Measurements from ENCODE around the gene SERPINA1.

DNA sequence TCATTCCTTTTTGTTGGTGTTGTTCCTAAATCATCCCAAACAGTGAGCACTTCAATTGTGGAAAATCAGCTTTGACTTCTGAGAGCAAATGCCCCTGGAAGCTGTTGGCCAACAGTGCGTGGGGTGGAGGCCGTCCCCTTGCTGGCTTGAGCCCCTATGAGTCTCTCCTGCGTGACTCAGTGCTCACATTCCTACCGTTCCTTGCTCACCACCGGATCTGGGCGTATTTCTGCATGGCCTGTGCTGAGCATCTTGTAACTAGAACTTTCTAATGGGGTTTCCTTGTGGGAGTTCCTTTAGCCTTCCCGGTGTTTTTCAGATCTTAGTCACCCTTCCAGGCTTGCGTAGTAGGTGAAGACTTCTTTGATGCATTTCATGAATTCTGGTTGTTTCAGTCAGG, 14.7 kb downstream of the SERPINA1 start:
- TF ChIP-seq CTCF (IDR thresholded peaks at IDR 0.05; ENCODE audit: low read depth, low read length, poor library complexity, severe bottlenecking), result no peak
- no peak for TF ChIP-seq EZH2phosphoT487 (IDR thresholded peaks at IDR 0.05; ENCODE audit: borderline replicate concordance, low read length)

Measured in DOHH2 (cell line).